EL (cell line): ENCODE results near the gene CACNA2D4.
"Not testable (repeated sequence)": the region's sequence is repeated elsewhere in the genome, so short reads cannot be mapped to it uniquely, and the experiment has no call there.

ENCODE experiments used
- DNase-seq: peaks from one replicate; pipeline ENCODE4 v3.0.0-alpha.2; 2016

Gene CACNA2D4

GRCh38 chr12:1918081-1918883 is at the start of gene CACNA2D4:
Gene CACNA2D4 (minus strand): TSS chr12:1918652. CDS start chr12:1918473, 179 bp downstream.
- no peak for DNase-seq

- DNase-seq = no peak
These were observed 48.2 kb upstream of the CACNA2D4 start for GRCh38 chr12:1966561-1967226.

GRCh38 chr12:1965916-1966315 is 47.5 kb upstream of the CACNA2D4 start:
- no peak for DNase-seq

- DNase-seq = no peak
These were observed 43.9 kb upstream of the CACNA2D4 start for GRCh38 chr12:1962051-1963020.

- no peak for DNase-seq
These were observed 38.3 kb upstream of the CACNA2D4 start for GRCh38 chr12:1956716-1957115.

GRCh38 chr12:1949771-1950470 is 31.5 kb upstream of the CACNA2D4 start:
- DNase-seq = no peak

GRCh38 chr12:1948883-1949282 is 30.4 kb upstream of the CACNA2D4 start:
- DNase-seq = no peak

GRCh38 chr12:1947081-1947480 is 28.6 kb upstream of the CACNA2D4 start:
- DNase-seq = peak; percentile 65

- DNase-seq = no peak
These were observed 27.8 kb upstream of the CACNA2D4 start for GRCh38 chr12:1946296-1946695.

GRCh38 chr12:1945502-1945901 is 27.1 kb upstream of the CACNA2D4 start:
- DNase-seq = not testable (repeated sequence)

- peak; percentile 73 for DNase-seq
These were observed 21.6 kb upstream of the CACNA2D4 start for GRCh38 chr12:1939801-1940607.

- DNase-seq = no peak
These were observed 20.9 kb upstream of the CACNA2D4 start for GRCh38 chr12:1939331-1939730.

- DNase-seq = no peak
These were observed 19.2 kb upstream of the CACNA2D4 start for GRCh38 chr12:1937481-1938224.

- peak; percentile 27 for DNase-seq
These were observed 18.2 kb upstream of the CACNA2D4 start for GRCh38 chr12:1936406-1937320.

GRCh38 chr12:1935700-1936378 is 17.4 kb upstream of the CACNA2D4 start:
- DNase-seq = no peak

- DNase-seq = no peak
These were observed 16.8 kb upstream of the CACNA2D4 start for GRCh38 chr12:1935242-1935641.

GRCh38 chr12:1934831-1935230 is 16.4 kb upstream of the CACNA2D4 start:
- DNase-seq = no peak

- DNase-seq = no peak
These were observed 15.6 kb upstream of the CACNA2D4 start for GRCh38 chr12:1934068-1934467.
